Measurements from ENCODE around the gene RTEL1.
"Not testable (repeated sequence)": the region's sequence is repeated elsewhere in the genome, so short reads cannot be mapped to it uniquely, and the experiment has no call there.

Gene RTEL1

GRCh38 chr20:63652192-63652980 is 5.7 kb upstream of the RTEL1 start:
- DNase-seq: peak; percentile 50

- peak; percentile 61 to 67 for DNase-seq
Observed at GRCh38 chr20:63653041-63653973, 4.8 kb upstream of the RTEL1 start, which contains the start of gene STMN3. Gene STMN3 (minus strand): TSS chr20:63653424. CDS start chr20:63653345, 79 bp downstream.

- no peak for DNase-seq
Observed at GRCh38 chr20:63653974-63654668, 4.0 kb upstream of the RTEL1 start.

- no peak for DNase-seq
Observed at GRCh38 chr20:63655249-63655648, 2.9 kb upstream of the RTEL1 start.

- no peak for DNase-seq
Observed at GRCh38 chr20:63656451-63656850, 1.7 kb upstream of the RTEL1 start.

GRCh38 chr20:63657260-63657936 is 714 bp upstream of the RTEL1 start:
- no peak for DNase-seq

GRCh38 chr20:63658749-63659187 is 656 bp downstream of the RTEL1 start:
- DNase-seq: no peak

GRCh38 chr20:63659370-63659769 is 1.3 kb downstream of the RTEL1 start:
- no peak for DNase-seq

- not testable (repeated sequence) for DNase-seq
Observed at GRCh38 chr20:63660174-63660573, 2.1 kb downstream of the RTEL1 start.

- DNase-seq: no peak
Observed at GRCh38 chr20:63660622-63661021, 2.5 kb downstream of the RTEL1 start.

GRCh38 chr20:63661108-63661507 is 3.0 kb downstream of the RTEL1 start:
- no peak for DNase-seq

GRCh38 chr20:63661959-63662812 is 4.1 kb downstream of the RTEL1 start:
- DNase-seq: no peak

GRCh38 chr20:63662813-63663189 is 4.7 kb downstream of the RTEL1 start:
- DNase-seq: no peak

- no peak for DNase-seq
Observed at GRCh38 chr20:63663332-63664066, 5.4 kb downstream of the RTEL1 start.

- no peak for DNase-seq
Observed at GRCh38 chr20:63664143-63664851, 6.2 kb downstream of the RTEL1 start.

GRCh38 chr20:63664861-63665594 is 6.9 kb downstream of the RTEL1 start:
- DNase-seq: no peak

GRCh38 chr20:63665708-63666107 is 7.6 kb downstream of the RTEL1 start:
- DNase-seq: no peak

- DNase-seq: no peak
Observed at GRCh38 chr20:63667858-63668257, 9.7 kb downstream of the RTEL1 start.

- no peak for DNase-seq
Observed at GRCh38 chr20:63668351-63668750, 10.2 kb downstream of the RTEL1 start.

Data from activated CD4-positive, alpha-beta T cell treated with anti-CD3 and anti-CD28 coated beads, Interleukin-2, amount 50 U/mL, for 4 hours (primary cell).